ENCODE results near the gene NOS2. TPM values are rescaled to one million over a fixed set of nuclear protein-coding genes. Genes with fewer than 3 reads are reported as not detected.

NOS2 gene
- total RNA-seq, 3 donors from 2014 or later (not counting 1 experiment from before 2014, with no cell fraction given) = 0.19 to 0.20 TPM; not detected in 1

DNA sequence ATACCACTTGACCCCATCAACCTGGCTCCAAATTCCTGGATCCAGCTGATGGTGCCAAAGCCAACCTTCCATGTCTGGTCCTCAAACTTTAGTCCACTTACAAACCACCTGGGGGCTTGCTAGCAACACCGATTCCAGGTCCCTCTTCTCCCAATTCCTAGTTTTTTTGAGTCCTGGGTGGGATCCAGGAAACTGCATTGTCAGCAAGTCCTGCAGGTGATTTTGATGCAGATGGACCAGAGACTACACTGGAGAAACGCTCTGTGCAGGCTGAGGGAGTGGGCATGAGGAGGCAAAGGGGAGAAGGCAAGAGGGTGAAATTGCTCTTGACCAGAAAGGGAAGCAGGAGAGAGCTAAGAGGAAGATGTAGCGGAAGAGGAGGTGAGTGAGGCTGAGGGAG lies 21.0 kb upstream of the NOS2 start:
- Mint-ChIP-seq H3K4me1 (no peaks in the 10 kb centered on the region), H3K9me3 (peaks cover 3 to 7% of the 10 kb centered on the region in 2 donors), H3K27ac (no peak overlapping the region), H3K27me3 (ENCODE audit: low read depth in 2 of 2) (peaks cover 0 to 4% of the 10 kb centered on the region in 2 donors), H3K36me3 (peaks cover 15% of the 10 kb centered on the region), H3K4me3 (no peak overlapping the region)
- Histone ChIP-seq H3K36me3 (ENCODE audit: control insufficient read depth, insufficient read depth, low read length) (no peaks in the 10 kb centered on the region), H3K4me3 (ENCODE audit: low read length) (no peak overlapping the region), H3K4me1 (ENCODE audit: control insufficient read depth, insufficient read depth, low read length) (no peaks in the 10 kb centered on the region), H3K9me3 (ENCODE audit: control insufficient read depth, insufficient read depth, low read length) (peaks cover 22% of the 10 kb centered on the region), H3K27ac (ENCODE audit: low read length) (no peak overlapping the region), H3K27me3 (ENCODE audit: control insufficient read depth, insufficient read depth, low read length) (no peaks in the 10 kb centered on the region)
- intact Hi-C loops (cut with micrococcal nuclease) = no loop called here
- TF ChIP-seq, protein P1, sequence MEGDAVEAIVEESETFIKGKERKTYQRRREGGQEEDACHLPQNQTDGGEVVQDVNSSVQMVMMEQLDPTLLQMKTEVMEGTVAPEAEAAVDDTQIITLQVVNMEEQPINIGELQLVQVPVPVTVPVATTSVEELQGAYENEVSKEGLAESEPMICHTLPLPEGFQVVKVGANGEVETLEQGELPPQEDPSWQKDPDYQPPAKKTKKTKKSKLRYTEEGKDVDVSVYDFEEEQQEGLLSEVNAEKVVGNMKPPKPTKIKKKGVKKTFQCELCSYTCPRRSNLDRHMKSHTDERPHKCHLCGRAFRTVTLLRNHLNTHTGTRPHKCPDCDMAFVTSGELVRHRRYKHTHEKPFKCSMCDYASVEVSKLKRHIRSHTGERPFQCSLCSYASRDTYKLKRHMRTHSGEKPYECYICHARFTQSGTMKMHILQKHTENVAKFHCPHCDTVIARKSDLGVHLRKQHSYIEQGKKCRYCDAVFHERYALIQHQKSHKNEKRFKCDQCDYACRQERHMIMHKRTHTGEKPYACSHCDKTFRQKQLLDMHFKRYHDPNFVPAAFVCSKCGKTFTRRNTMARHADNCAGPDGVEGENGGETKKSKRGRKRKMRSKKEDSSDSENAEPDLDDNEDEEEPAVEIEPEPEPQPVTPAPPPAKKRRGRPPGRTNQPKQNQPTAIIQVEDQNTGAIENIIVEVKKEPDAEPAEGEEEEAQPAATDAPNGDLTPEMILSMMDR (IDR thresholded peaks at IDR 0.05) = no peak
- WGBS (ENCODE audit: insufficient coverage) = 89% methylated on average over 3 of the region's 3 CpGs
- DNase-seq (no peak), ATAC-seq (no peak)

DNA sequence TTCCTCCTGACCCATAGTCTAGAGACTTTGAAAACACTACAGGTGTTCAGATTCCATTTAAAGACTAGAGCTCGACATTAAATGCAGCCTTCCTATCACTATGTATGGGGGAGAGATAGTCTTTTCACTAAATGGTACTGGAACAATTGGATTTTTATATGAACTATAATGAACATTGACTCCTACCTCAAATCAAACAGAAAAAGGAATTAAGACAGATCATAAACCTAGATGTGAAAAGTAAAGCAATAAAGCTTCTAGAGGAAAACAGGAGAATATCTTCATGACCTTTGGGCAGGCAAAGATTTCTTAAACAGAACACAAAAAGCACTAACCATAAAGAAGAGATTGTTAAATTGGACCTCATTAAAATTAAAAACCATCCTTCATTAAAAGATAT lies 18.8 kb upstream of the NOS2 start:
- no peaks in the 10 kb centered on the region for H3K27me3 ChIP-seq (ENCODE audit: control insufficient read depth, insufficient read depth, low read length)
- H3K4me1 ChIP-seq (ENCODE audit: control insufficient read depth, insufficient read depth, low read length) = no peaks in the 10 kb centered on the region
- Mint-ChIP-seq H3K9me3 (peaks cover 3 to 7% of the 10 kb centered on the region in 2 donors), H3K27ac (no peak overlapping the region), H3K27me3 (ENCODE audit: low read depth in 2 of 2) (peaks cover 0 to 7% of the 10 kb centered on the region in 2 donors), H3K36me3 (peaks cover 15% of the 10 kb centered on the region), H3K4me3 (no peak overlapping the region), H3K4me1 (no peaks in the 10 kb centered on the region)
- no CpG with 5 or more reads among the region's 1 CpG for WGBS (ENCODE audit: insufficient coverage)
- intact Hi-C loops (cut with micrococcal nuclease) = no loop called here
- no peaks in the 10 kb centered on the region for H3K36me3 ChIP-seq (ENCODE audit: control insufficient read depth, insufficient read depth, low read length)
- H3K9me3 ChIP-seq (ENCODE audit: control insufficient read depth, insufficient read depth, low read length) = peaks cover 22% of the 10 kb centered on the region
- DNase-seq (no peak), ATAC-seq (no peak)
- H3K27ac ChIP-seq (ENCODE audit: low read length) = no peak overlapping the region
- TF ChIP-seq, protein P1 (IDR thresholded peaks at IDR 0.05) = no peak
- H3K4me3 ChIP-seq (ENCODE audit: low read length) = no peak overlapping the region

DNA sequence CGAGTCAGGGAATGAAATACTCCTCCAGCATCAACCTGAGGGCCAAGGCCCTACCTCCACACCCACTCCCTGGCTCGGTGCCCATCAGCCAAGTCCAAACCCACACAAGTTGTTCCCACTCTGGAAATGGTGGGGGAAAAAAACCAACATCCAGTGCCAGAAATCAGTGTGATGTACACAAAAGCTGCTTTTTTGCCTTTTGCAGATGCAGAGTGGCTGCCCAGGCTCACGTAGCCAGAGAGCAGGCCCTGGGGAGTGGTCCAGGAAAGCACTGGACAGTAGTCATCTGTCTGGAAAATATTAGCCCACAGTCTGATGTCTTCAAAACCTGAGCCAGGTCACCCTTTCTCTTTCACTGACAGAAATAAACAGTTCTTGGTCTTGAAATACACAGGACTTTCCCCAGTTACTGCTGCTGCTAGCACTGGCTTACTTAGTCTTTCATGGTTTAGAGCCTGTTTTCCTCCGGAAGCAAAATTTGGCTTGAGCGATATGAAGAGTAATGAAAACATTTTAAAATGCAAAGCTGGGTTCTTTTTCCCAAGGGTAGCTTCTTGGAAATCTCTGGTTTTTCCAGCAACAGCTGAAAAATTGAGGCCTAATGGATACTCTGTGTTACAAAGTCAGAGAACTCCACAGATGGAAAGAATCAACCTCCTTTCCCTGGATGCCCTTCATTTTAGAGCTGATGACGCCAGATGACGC lies 18.2 kb upstream of the NOS2 start:
- intact Hi-C loops (cut with micrococcal nuclease) = no loop called here
- H3K36me3 Mint-ChIP-seq = peaks cover 15% of the 10 kb centered on the region
- no peaks in the 10 kb centered on the region for H3K27me3 ChIP-seq (ENCODE audit: control insufficient read depth, insufficient read depth, low read length)
- H3K4me1 ChIP-seq (ENCODE audit: control insufficient read depth, insufficient read depth, low read length) = no peaks in the 10 kb centered on the region
- no peaks in the 10 kb centered on the region for H3K4me1 Mint-ChIP-seq
- peaks cover 3 to 7% of the 10 kb centered on the region in 2 donors for H3K9me3 Mint-ChIP-seq
- no peak overlapping the region for H3K4me3 ChIP-seq (ENCODE audit: low read length)
- no peak for ATAC-seq
- TF ChIP-seq, protein P1 (IDR thresholded peaks at IDR 0.05) = no peak
- no peak overlapping the region for H3K27ac Mint-ChIP-seq
- no peak overlapping the region for H3K27ac ChIP-seq (ENCODE audit: low read length)
- no peak for DNase-seq
- peaks cover 0 to 7% of the 10 kb centered on the region in 2 donors for H3K27me3 Mint-ChIP-seq (ENCODE audit: low read depth in 2 of 2)
- 73% methylated on average over 6 of the region's 7 CpGs for WGBS (ENCODE audit: insufficient coverage)
- no peaks in the 10 kb centered on the region for H3K36me3 ChIP-seq (ENCODE audit: control insufficient read depth, insufficient read depth, low read length)
- H3K9me3 ChIP-seq (ENCODE audit: control insufficient read depth, insufficient read depth, low read length) = peaks cover 22% of the 10 kb centered on the region
- no peak overlapping the region for H3K4me3 Mint-ChIP-seq

DNA sequence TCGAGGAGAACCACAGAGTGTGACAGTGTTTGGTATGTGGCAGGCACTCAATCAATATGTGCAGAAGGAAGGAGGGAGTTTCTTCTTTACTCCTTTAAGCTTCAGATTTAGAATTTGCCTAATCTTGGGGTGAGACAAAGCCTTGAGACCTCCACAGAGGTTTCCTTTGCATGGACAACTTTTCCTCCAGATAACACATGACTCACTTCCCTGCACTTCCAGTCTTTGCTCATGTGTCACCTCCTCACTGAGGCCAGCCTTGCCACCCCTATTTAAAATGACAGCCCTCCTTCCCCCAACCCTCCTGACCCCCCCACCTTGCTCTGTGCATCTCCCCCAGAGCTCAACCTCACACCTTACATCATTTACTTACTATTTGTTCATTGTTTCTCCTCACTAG lies 17.4 kb upstream of the NOS2 start:
- Histone ChIP-seq H3K36me3 (ENCODE audit: control insufficient read depth, insufficient read depth, low read length) (no peaks in the 10 kb centered on the region), H3K27me3 (ENCODE audit: control insufficient read depth, insufficient read depth, low read length) (no peaks in the 10 kb centered on the region), H3K4me3 (ENCODE audit: low read length) (no peak overlapping the region), H3K27ac (ENCODE audit: low read length) (no peak overlapping the region), H3K9me3 (ENCODE audit: control insufficient read depth, insufficient read depth, low read length) (peaks cover 20% of the 10 kb centered on the region), H3K4me1 (ENCODE audit: control insufficient read depth, insufficient read depth, low read length) (no peaks in the 10 kb centered on the region)
- TF ChIP-seq, protein P1 (IDR thresholded peaks at IDR 0.05) = no peak
- DNase-seq (no peak), ATAC-seq (no peak)
- H3K4me1 Mint-ChIP-seq = no peaks in the 10 kb centered on the region
- H3K27ac Mint-ChIP-seq = no peak overlapping the region
- H3K36me3 Mint-ChIP-seq = peaks cover 15% of the 10 kb centered on the region
- peaks cover 3 to 7% of the 10 kb centered on the region in 2 donors for H3K9me3 Mint-ChIP-seq
- 50% methylated on average over 1 of the region's 1 CpG for WGBS (ENCODE audit: insufficient coverage)
- H3K4me3 Mint-ChIP-seq = no peak overlapping the region
- intact Hi-C loops (cut with micrococcal nuclease) = no loop called here
- peaks cover 0 to 7% of the 10 kb centered on the region in 2 donors for H3K27me3 Mint-ChIP-seq (ENCODE audit: low read depth in 2 of 2)

All from natural killer cell (primary cell).